Pancreas (tissue), 10 donors: ENCODE results near the gene CKLF. TPM values are rescaled to one million over a fixed set of nuclear protein-coding genes. Genes with fewer than 3 reads are reported as not detected.

Source experiments
- ATAC-seq, 4 donors: fragments of 200-7000 bp; cut with Tn5 transposase; one replicate each; pipeline versions ENCODE4 v1.8.0 to v1.9.1; 2020; ENCODE audit warnings: mild to moderate bottlenecking in 4 of 4, moderate library complexity in 4 of 4
- DNase-seq, 6 donors: peaks; one replicate each; pipeline ENCODE4 v3.0.0-alpha.2; 2020
- FAIRE-seq: peaks from 2 replicates; lab custom pipeline; 2012; peaks lifted over from hg19 to GRCh38; lab: Jason Lieb, UNC
- H3K27ac ChIP-seq, 4 donors: fragments of 200-600 bp; sonication (generic); 1 replicate in 3 of 4; 2 replicates in 1 of 4; pipeline versions ENCODE4 v1.5.0 to v1.8.0; 2020
- H3K27me3 ChIP-seq, 4 donors: fragments of 200-600 bp; one replicate each; pipeline ENCODE4 v1.8.0; 2021
- H3K36me3 ChIP-seq, 3 donors: fragments of 200-600 bp; sonication (generic) in 1 of 3; one replicate each; pipeline versions ENCODE4 v1.5.0 to v1.8.0; 2020 to 2021
- H3K4me1 ChIP-seq, 3 donors: fragments of 200-600 bp; one replicate each; pipeline ENCODE4 v1.8.0; 2021
- H3K4me3 ChIP-seq, 4 donors: fragments of 200-600 bp; sonication (generic) in 2 of 4; one replicate each; pipeline versions ENCODE4 v1.5.0 to v1.8.0; 2020 to 2021
- H3K9me3 ChIP-seq, 4 donors: fragments of 200-600 bp; one replicate each; pipeline ENCODE4 v1.8.0; 2021
- WGBS, 2 donors: extraction: QIAGEN DNeasy Blood & Tissue Kit; methylation state at CpG; one replicate each; pipeline ENCODE4 v1.1.7; 2013; 5-methylcytosine and 5-hydroxymethylcytosine counted together
- intact Hi-C, 3 donors: fragments of 100-400 bp; cut with DNase I; formaldehyde crosslinking; loops; one replicate each; pipeline versions ENCODE4 v1.11.1 to v1.14.2; 2022
- polyA plus RNA-seq, 2 donors: library from polyadenylated mRNA; stranded (reverse); fragments of 200-250 nt; gene quantifications; one replicate each; pipeline ENCODE4 v1.2.3, GENCODE V29; 2013
- total RNA-seq, 6 donors: library from RNA; stranded (reverse); fragmentation: NEBNext Ultra II Directional in 4 of 6; extraction: Animal tissue kit (Norgen Biotek cat#: 25700) in 4 of 6; gene quantifications; one replicate each; pipeline versions ENCODE4 v1.2.1 to v1.2.4, GENCODE V29; 2021 to 2023
- TF ChIP-seq, protein P1 (sequence below), 4 donors: fragments of 200-600 bp; sonication (generic) in 3 of 4; IDR thresholded peaks; one replicate each; pipeline versions ENCODE4 v1.5.0 to v1.8.0; 2021; ENCODE audit warnings: antibody characterized with exemption in 4 of 4
- donor health status: healthy with polysubstance abuse.
- donor health status: DM: no; HTN: no; CAD: no; lungs with moderate emphysema.
- donor health status: DM: no; HTN: no; CAD: no.
- donor health status: control.
- donor health status: control.
- donor health status: Bipolar disorder and iron deficiency.
- donor health status: DM: yes; HTN: yes; CAD: no.
- donor health status: DM: no; HTN: no; CAD: no.
- donor health status: DM: no; HTN: no; CAD: no.
- donor health status: DM: yes; HTN: yes; CAD: no.

CKLF gene
- total and polyA plus RNA-seq, 8 donors, result 5.9 to 26.1 (median 11.0) TPM

DNA sequence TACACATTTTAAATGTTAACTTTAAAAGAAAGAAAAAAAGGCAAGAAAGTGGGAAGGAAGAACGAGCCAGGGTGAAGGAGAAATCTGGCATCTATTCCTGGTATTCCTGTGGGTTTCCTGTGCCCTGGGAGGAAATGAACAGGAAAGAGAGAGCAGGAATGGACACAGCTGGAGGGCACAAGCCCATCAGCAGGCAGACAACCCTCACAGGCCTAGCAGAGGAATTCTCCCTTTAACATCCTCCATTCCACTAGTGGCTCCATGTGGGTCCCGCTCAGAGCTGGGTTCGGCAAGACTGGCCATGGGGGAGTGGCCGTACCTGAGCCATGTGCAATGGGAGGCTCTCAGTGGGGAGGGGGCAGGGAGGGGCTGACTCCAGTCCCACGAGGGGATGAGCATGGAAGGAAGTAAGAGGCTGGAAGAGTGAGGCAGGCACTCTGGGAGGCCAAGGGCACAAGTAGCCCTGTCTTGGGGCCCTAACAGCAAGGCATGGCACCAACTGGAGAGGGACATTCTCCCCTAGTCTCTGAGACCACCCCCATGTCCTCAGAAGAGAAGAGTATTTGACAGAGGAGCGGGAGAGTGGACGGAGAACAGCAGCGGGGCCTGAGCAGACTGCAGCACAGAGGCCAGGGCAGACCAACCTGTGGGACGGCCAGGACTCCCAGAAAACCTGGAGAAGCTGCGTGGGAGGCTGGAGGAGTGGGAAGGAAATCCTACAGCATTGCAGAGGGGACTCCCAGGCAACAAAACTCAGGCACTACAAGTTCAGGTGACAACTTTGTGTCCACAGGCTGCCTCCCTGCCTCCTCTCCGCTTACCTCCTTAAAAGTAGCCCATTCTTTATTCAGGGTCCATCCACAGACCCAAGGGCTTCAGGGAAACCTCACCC is 32.6 kb upstream of the CKLF start:
- H3K4me3 ChIP-seq, result no peak overlapping the region
- TF ChIP-seq, protein P1, sequence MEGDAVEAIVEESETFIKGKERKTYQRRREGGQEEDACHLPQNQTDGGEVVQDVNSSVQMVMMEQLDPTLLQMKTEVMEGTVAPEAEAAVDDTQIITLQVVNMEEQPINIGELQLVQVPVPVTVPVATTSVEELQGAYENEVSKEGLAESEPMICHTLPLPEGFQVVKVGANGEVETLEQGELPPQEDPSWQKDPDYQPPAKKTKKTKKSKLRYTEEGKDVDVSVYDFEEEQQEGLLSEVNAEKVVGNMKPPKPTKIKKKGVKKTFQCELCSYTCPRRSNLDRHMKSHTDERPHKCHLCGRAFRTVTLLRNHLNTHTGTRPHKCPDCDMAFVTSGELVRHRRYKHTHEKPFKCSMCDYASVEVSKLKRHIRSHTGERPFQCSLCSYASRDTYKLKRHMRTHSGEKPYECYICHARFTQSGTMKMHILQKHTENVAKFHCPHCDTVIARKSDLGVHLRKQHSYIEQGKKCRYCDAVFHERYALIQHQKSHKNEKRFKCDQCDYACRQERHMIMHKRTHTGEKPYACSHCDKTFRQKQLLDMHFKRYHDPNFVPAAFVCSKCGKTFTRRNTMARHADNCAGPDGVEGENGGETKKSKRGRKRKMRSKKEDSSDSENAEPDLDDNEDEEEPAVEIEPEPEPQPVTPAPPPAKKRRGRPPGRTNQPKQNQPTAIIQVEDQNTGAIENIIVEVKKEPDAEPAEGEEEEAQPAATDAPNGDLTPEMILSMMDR (IDR thresholded peaks at IDR 0.05), result no peak
- no peak for FAIRE-seq
- intact Hi-C loops, result no loop called here
- H3K27me3 ChIP-seq, result no peaks in the 10 kb centered on the region
- peaks cover 19 to 32% (median 20%) of the 10 kb centered on the region in 3 donors for H3K4me1 ChIP-seq
- peak overlapping the region in 2 of 4 donors; percentile 71 to 96 for H3K27ac ChIP-seq
- DNase-seq, result peak in 1 of 6 donors; percentile 34
- WGBS, 2 donors, result 92% methylated on average over 11 of the region's 11 CpGs
- no peak for ATAC-seq
- no peaks in the 10 kb centered on the region for H3K9me3 ChIP-seq
- H3K36me3 ChIP-seq, result no peaks in the 10 kb centered on the region

DNA sequence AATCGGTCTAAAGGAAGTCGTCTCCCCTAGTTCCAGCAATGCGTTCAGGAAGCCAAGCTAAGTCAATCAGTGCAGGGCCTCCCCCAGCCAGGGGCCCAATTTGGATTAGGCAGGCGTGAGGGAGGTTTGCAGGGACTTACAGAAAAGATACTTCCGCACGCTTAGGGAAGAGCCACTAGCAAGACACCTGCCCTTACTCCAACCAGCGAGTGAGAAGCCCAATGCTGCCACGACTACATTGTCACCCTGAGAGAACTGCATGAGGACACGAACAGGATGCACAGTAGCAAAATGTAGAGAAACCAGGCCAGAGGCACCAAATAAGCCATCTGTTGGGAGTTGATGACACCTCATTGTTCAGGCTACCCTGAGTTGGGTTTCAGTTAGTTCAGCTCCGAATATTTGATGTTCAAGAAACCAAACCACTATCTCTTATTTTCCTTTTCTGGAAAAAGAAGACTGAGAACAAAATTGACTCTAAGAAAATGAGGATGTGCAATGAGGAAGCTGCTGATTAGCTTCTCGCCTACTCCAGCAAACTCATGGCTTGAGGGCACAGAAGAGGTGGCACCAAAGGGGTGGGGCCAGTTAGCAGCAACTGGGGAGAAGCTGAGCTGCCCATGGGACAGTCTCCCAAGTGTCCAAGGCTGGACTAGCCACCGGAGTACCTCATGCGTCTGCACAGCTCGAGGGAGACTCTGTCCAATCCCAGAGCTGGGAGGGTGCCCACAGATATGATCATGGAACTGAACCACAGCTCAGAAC is 31.8 kb upstream of the CKLF start:
- WGBS, 2 donors, result 90 to 92% methylated on average over 14 of the region's 14 CpGs
- FAIRE-seq (no peak), ATAC-seq (peak in 1 of 4 donors; percentile 4), DNase-seq (no peak)
- Histone ChIP-seq H3K4me3 (no peak overlapping the region), H3K27ac (peak overlapping the region in 2 of 4 donors; percentile 71 to 96), H3K9me3 (no peaks in the 10 kb centered on the region), H3K4me1 (peaks cover 19 to 28% (median 20%) of the 10 kb centered on the region in 3 donors), H3K36me3 (peaks cover 0 to 7% (median 0%) of the 10 kb centered on the region in 3 donors), H3K27me3 (no peaks in the 10 kb centered on the region)
- intact Hi-C loops, result no loop called here
- TF ChIP-seq, protein P1 (IDR thresholded peaks at IDR 0.05), result no peak

DNA sequence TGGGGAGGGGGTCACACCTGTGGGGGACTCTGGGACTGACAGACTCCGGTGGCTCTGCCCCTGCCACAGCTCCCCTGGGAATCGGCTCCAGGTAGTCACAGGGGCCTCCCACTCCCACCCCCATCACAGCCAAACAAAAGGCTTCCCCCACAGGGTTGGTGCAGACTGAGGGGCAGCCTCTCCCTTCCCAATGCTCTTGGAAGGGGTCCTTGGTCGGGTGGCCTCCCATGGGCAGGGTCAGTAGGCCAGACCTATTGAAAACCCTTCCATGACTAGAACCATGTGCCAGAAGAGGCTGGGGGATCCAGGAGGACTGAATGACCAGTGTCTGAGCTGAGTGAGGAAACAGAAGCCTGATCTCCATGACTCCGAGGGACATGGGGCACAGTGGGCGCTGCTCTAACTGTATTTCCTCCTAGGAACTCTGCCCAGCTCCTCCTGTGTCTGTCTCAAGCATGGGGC is 31.1 kb upstream of the CKLF start:
- Histone ChIP-seq H3K9me3 (no peaks in the 10 kb centered on the region), H3K4me3 (no peak overlapping the region), H3K27ac (peak overlapping the region in 2 of 4 donors; percentile 42 to 96), H3K27me3 (no peaks in the 10 kb centered on the region), H3K36me3 (peaks cover 0 to 10% (median 0%) of the 10 kb centered on the region in 3 donors), H3K4me1 (peaks cover 15 to 21% (median 17%) of the 10 kb centered on the region in 3 donors)
- DNase-seq, result no peak
- TF ChIP-seq, protein P1 (IDR thresholded peaks at IDR 0.05), result no peak
- no peak for ATAC-seq
- intact Hi-C loops, result no loop called here
- 92 to 96% methylated on average over 5 of the region's 5 CpGs for WGBS, 2 donors
- FAIRE-seq, result no peak

DNA sequence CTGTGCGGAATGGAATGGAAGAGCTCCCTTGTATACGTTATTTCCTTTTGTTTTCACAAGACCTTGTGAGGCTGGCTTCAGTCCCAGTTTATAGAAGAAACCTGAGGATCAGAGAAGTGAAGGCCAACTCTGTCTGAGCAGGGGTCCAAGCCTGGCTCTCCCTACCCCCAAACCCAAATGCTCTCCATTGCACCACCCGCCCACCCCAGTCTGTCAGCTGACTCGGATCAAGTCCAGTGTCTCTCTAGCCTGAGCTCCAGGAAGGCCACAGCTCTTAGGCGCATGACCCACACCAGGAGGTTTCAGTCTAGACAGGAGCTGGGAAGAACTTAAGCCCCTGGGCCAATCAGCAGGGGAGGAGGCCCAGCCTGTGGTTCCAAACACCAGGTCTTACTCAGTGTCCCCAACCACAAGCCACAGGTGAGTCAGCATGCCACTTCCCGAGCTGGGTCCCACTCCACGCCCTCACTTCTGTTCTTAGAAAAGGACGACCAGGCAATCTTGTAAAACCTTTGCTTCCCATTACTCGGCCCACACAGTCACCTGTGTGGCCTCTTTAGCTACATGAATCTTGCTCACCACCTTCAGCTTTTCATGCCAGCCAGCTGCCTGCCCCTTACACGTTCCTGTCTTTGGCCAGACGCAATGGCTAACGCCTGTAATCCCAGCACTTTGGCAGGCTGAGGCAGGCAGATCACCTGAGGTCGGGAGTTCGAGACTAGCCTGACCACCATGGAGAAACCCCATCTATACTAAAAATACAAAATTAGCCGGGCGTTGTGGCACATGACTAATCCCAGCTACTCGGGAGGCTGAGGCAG is 30.2 kb upstream of the CKLF start:
- ATAC-seq, result peak in 3 of 4 donors; percentile 9 to 45 (median 28)
- intact Hi-C loops, result no loop called here
- H3K9me3 ChIP-seq, result no peaks in the 10 kb centered on the region
- peak in 1 of 6 donors; percentile 53 for DNase-seq
- TF ChIP-seq, protein P1 (IDR thresholded peaks at IDR 0.05), result no peak
- H3K27ac ChIP-seq, result peak overlapping the region in 2 of 4 donors; percentile 42 to 96
- no peak overlapping the region for H3K4me3 ChIP-seq
- 86 to 88% methylated on average over 17 of the region's 17 CpGs for WGBS, 2 donors
- H3K27me3 ChIP-seq, result no peaks in the 10 kb centered on the region
- peaks cover 9 to 16% (median 11%) of the 10 kb centered on the region in 3 donors for H3K4me1 ChIP-seq
- FAIRE-seq, result no peak
- peaks cover 0 to 12% (median 0%) of the 10 kb centered on the region in 3 donors for H3K36me3 ChIP-seq
